ENCODE measurements around the gene FCMR. TPM values are rescaled to one million over a fixed set of nuclear protein-coding genes. Genes with fewer than 3 reads are reported as not detected.

FCMR gene
- total and polyA plus RNA-seq, 9 of the 15 experiments (the other 6 are each of a cell fraction or from before 2014, with no cell fraction given), result 0.11 to 0.82 (median 0.20) TPM; not detected in 5

DNA sequence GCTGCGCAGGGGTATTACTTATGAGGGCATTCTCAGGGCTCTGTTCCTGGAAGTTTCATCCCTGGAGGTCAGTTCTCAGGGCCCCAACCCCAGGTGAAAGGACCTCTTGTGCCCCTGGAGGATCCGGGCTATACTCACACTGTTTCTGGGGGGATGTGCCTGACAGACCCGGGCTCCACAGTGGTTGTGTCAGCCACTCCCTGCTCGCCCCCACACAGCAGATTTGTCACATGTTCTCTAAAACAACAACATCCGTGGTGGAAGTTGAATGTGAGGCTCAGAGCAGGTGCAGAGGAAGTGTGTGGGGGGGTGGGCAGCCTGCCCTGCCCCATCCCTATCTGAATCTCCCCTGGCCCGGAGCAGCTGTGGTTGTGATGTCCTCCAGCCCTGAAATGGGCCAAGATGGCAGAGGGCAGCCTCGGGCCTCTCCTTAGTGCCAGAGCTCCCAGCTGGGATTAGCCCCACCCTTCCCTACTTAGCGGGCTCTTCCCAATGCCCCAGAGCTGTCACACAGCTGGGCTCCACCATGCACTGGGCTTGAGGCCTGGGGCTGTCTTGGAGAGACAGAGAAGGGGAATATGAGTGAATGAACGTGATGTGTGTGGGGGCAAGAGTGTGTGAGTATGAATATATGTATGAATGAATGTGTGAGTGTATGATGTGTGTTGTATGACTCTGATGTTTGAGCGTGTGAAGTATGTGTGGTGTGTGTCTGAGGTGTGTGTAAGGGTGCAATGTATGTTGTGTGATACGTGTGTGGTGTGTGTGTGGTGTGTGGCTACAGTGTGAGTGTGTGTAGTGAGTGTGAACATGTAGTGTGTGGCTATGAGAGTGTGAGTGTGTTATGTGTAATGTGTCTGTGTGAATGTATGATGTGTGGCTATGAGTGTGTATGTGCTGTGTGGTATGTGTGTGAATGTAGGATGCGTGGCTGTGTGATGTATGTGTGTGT, 1.5 kb upstream of the FCMR start (continued):
- TF ChIP-seq THRB (CRISPR knock-in tag; conservative IDR thresholded peaks at IDR 0.05), result peak; percentile 83
- no peak for TF ChIP-seq E2F1 (CRISPR knock-in tag; IDR thresholded peaks at IDR 0.05)
- TF ChIP-seq KAT8 (IDR thresholded peaks at IDR 0.05; ENCODE audit: low read depth), result no peak
- no peak for TF ChIP-seq DMBX1 (CRISPR knock-in tag; IDR thresholded peaks at IDR 0.05; ENCODE audit: borderline replicate concordance)
- peak; percentile 63 for TF ChIP-seq EGR1 (conservative IDR thresholded peaks at IDR 0.05)
- TF ChIP-seq RBM14 (IDR thresholded peaks at IDR 0.05; ENCODE audit: borderline replicate concordance, insufficient read depth, low read depth, low read length), result no peak
- no peak for TF ChIP-seq NBN (IDR thresholded peaks at IDR 0.05; ENCODE audit: low read depth)
- no peak for TF ChIP-seq ZNF224 (CRISPR knock-in tag; IDR thresholded peaks at IDR 0.05)
- TF ChIP-seq RBBP5 (IDR thresholded peaks at IDR 0.05; ENCODE audit: borderline replicate concordance, insufficient read depth, low read length, poor library complexity, severe bottlenecking), result no peak
- TF ChIP-seq CBFA2T2 (conservative IDR thresholded peaks at IDR 0.05), result peak; percentile 26; the same call in 1 of the 2 replicates
- no peak for TF ChIP-seq THRAP3 (IDR thresholded peaks at IDR 0.05; ENCODE audit: borderline replicate concordance)
- TF ChIP-seq ZNF324 (CRISPR knock-in tag; IDR thresholded peaks at IDR 0.05), result no peak
- no peak for TF ChIP-seq SRSF3 (IDR thresholded peaks at IDR 0.05; ENCODE audit: insufficient read depth, low read length)
- no peak for TF ChIP-seq RBFOX2 (IDR thresholded peaks at IDR 0.05; ENCODE audit: low read depth, low read length)
- peak; percentile 34; the same call in 1 of the 2 replicates for TF ChIP-seq CBFA2T3 (IDR thresholded peaks at IDR 0.05)
- TF ChIP-seq POLR2AphosphoS5 (IDR thresholded peaks at IDR 0.05; ENCODE audit: control insufficient read depth, insufficient read depth, low read depth, low read length), result no peak
- no peak for TF ChIP-seq ZNF212 (CRISPR knock-in tag; IDR thresholded peaks at IDR 0.05)
- TF ChIP-seq KLF6 (CRISPR knock-in tag; IDR thresholded peaks at IDR 0.05; ENCODE audit: borderline replicate concordance), result no peak
- no peak for TF ChIP-seq MEF2D (tag; conservative IDR thresholded peaks at IDR 0.05; ENCODE audit: low read depth)
- no peak for TF ChIP-seq ZNF695 (CRISPR knock-in tag; IDR thresholded peaks at IDR 0.05)
- 0 out of 2 replicates have a peak, but pooled peaks have one; percentile 61 for TF ChIP-seq OTX1 (CRISPR knock-in tag; IDR thresholded peaks at IDR 0.05)
- TF ChIP-seq ZBTB1 (CRISPR knock-in tag; IDR thresholded peaks at IDR 0.05; ENCODE audit: borderline replicate concordance, low read depth), result no peak
- TF ChIP-seq ZNF76 (CRISPR knock-in tag; IDR thresholded peaks at IDR 0.05; ENCODE audit: borderline replicate concordance), result no peak

All from K562 (cell line).